Stimulated activated CD8-positive, alpha-beta memory T cell treated with anti-CD3 and anti-CD28 coated beads, Interleukin-7, amount 100 ng/mL, for 1 hour (primary cell): Measurements from ENCODE around the gene IRF8.

Experiments
- DNase-seq, 2 donors: peaks; one replicate each; pipeline ENCODE4 v3.0.0-alpha.2; 2020; ENCODE audit warnings: low read depth in 2 of 2

The IRF8 gene

DNA sequence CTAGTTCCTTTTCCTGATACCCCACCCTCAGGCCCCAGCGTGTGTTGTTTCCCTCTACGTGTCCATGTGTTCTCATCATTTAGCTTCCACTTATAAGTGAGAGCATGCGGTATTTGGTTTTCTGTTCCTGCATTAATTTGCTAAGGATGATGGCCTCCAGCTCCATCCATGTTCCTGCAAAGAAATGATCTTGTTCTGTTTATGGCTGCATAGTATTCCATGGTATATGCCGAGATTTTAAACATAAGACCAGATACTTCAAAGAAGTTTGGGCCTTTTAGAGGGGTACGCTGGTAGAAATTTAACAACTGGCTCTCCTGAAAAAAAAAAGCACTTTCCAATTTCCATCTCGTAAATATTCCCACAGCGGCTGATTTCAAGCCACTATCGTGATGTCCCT is 59.8 kb downstream of the IRF8 start:
- no peak for DNase-seq

DNA sequence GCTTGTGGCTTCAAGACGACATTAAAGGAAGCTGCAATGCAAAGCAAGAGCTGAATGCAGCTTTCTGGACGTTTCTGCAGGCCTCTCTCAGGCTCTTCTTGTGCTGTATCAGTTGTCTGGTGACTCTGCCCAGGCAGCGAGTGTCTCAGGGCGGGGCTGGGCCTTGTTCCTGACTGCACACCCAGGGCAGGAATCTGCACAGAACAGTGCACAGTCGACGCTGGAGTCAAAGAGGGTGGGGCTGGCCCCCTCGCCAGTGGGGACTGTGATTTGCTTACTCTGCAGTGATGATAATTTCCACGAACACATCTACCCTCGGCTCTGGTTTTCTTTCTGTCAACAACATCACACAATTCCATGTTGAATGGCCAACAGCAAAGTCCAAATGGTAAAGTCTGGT is 60.7 kb downstream of the IRF8 start:
- DNase-seq: no peak

DNA sequence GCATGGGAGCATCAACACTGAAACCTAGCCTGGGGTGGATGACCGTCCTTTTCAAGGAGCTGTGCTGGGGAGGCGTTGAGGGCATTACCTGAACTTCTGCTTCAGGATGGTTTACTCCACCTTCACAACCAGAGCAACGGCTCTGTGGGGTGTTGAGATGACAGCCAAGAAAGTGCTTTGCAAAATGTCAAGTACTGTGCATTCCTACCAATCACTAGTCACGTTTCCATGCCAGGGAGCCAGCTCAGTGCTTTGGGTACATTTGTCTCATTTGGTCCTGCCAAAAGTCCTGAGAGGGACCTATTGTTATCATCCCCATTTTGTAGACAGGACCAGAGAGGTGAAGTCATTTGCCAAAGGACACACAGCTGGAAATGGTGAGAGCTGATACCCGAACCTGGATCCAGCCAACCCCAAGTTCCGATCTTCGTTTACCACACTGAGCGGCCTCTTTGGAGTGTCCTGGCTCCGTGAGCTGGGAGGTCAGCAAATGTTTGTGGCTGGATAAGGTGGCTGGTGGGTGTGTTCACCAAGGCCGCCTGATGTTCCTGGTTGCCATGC is 61.6 kb downstream of the IRF8 start:
- DNase-seq: no peak

DNA sequence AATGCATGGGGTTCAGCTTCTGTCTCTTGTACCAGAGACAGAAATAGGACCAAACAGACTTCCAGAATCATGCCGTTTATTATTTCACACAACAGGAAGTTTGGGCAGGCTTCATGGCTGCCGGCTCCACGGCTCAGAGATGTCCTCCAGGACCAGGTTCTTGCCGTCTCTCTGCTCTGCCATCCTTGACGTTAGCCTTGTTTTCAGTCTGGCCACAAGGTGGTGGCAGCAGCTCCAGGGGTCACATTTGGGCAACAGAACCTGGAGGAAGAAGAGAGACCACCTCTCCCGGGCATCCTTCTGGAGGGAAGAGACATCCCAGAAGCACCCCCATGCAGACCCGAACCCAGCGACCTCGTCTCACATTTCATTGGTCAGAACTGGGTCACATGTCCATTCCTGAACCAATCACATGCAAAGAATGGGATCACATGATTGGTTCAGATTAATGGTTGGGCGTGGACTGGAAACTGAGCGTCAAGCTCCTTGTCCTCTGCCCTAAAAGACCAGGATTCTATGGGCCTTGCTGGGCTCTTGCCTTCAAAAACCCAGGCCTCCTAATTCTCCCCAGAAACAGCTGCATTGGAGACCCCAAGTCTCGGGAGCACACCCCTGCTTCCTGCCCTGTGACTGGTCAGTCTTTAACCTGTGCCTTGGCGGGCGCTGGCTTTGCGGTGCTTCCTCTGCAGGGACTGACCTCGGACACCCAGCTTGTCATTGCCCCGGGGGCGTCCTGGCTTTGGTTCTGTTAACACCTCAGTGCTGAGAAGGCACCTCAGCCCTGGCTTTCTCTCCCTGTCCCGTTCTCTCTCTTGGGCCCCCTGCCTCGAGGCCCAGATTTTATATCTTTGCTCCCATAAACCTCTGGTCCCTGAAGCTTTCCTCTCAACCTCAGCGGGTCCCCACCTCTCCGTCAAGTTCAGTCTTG is 63.3 kb downstream of the IRF8 start:
- no peak for DNase-seq

DNA sequence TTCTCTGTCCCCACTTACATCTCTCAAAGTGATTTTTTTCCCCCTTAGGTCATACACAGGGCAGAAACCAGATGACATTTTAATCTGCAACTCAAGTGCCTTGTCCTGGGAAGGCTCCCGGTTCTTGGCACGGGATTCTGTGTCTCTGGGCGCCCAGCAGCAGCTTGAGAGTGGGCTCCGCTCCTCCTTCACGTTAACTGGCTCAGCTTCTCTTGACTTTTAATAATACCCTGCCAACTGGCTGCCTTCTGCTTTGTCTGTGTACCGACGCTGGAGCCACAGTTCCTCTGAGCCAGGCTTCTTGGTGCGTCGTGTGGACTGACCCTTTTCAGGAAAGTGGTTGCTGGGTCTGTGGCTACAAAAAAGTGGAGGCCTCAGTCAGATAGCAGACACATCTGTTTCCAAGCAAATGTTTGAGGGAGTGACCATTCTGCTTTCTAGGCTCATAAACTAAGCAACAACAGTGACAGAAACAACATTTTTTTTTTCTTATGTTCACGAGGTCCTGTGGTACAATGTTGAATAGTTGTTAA is 64.9 kb downstream of the IRF8 start:
- DNase-seq: no peak

DNA sequence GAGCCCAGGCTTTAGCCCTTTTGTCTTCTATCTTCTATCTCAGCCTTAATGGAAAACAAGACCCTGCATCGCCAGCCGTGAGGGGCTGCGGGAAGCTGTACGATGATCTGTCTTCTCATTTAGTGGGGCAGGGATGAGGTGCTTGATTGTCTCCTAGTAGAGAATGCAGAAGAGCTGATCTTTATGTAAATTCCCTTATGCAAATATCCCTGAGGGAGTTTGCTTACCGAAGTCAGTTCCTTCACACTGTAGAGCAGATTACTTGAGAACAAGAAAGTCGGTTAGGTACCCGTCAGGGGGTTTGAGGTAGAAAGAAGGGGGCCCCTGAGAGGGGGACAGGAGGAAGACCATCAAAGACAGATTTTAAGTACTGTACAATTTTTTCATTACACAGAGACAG is 66.2 kb downstream of the IRF8 start:
- DNase-seq: no peak

DNA sequence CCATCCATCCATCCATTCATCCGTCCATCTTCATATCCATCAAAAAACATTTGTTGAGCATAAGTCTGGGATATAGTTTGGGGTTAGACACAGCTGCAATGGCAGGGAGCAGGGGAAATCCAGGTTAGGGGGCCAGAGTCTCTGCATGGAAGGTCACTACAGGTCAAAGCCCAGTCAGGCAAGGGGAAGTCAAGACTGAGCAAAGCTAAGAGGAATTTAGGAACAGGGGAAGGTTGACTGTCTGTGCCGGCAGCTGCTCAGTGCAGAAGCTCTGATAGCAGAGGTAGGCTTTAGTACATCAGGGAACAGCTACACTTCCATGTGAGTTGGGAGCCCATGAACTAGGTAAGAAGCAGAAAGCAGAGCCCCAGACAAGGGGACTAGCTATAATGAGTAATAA is 68.1 kb downstream of the IRF8 start:
- DNase-seq: no peak

DNA sequence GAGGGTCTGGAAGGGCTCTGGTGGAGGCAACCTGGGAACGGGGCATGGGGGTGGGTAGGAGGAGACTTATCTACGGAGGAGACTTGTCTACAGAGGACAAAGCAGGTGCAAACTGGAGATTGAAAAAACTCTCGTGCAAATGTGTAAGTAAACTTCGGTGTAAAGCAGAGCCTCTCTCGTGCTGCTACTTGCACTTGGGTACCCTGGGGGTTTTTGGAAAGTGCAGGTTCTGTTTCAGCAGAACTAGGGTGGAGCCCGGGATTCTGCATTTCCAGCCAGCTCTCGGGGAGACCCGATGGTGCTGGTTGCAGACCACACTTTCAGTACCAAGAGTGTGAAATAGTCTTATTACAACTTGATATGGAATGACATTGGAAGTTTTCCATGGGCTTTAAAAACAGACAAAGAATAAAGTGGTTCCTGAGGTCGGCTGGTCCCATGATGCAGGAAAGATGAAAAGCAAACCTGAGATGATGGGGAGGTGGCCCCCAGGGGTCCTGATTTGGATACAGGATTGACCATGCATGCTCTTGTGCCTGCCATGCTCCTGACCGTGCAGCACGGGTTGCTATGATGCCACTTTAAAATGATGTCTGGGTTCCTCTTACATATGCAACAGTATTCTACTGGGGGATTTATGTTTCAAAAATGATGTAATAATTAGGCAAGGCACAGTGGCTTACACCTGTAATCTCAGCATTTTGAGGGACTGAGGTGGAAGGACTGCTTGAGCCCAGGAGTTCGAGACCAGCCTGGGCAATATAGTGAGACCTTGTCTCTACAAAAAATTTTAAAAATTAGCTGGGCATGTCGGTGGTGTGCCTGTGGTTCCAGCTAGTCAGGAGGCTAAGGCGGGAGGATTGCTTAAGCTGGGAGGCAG is 69.3 kb downstream of the IRF8 start:
- no peak for DNase-seq

DNA sequence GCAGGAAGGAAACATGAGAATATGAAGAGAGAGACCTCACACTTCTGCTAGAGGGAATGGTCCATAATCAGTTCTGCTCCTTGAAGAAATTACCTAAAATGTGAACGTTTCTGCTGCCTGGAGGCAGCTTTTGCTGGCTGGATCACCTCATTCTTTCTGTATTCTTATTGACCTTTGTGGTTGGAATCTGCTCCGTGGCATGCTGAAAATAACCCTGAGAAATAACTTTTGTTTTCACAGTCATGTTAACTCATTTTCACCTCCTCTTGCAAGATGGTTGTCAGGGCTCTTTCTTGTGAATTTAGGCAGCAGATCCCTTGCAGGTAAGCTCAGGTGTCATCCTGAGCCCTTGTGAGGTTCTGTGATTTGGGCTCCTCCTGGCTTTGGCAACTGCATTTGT is 70.2 kb downstream of the IRF8 start:
- DNase-seq: no peak

DNA sequence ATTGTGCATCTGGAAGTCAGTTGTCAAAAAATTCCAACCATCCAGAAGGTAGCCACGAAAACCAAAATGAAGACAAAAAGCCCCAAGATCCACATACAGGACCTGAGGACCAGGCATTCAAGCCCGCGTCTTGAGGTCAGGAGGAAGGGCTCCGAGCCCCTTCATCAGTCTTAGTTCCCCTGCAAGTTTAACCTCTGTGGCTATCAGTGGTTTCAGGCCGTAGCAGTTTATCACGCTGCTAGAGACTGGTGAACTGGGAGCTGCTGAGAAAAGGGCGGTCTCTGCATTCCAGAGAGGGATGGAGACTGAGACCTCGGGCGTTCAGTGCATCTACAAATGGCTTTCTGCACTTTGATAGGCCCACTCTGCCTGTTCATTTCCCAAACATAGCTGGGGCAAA is 70.6 kb downstream of the IRF8 start:
- no peak for DNase-seq

DNA sequence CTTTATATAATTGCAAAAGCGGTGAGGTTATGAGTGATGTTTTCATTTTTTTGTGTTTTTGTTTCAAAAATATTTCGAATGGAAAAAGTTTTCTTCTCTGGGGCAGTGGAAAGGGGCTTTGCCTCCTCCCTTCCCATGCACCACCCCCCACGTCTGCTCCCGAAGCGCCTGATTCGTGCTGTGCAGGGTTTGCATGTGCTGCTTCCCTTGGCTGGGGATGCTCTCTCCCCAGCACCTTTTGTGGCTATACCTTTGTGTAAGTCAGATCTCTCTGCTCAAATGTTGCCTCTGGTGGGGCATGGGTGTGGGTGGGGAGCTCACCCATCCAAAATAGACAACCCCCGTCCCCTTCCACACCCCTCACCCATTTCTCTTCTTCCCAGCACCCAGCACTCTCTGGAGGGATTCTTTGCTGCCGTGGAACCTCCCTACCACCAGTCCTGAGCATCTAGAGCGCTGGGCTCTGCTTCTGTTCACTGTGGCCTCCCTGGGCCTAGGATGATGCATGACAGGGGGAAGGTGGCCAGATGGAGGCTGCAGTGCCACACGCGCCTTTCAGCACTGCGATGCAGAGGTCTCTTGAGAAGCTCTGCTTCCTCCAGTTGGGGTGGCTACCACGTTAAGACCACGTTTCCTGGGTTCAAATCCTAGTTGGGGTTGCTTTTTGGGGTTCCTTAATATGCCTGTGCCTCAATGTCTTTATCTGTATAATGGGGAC is 71.2 kb downstream of the IRF8 start:
- no peak for DNase-seq

DNA sequence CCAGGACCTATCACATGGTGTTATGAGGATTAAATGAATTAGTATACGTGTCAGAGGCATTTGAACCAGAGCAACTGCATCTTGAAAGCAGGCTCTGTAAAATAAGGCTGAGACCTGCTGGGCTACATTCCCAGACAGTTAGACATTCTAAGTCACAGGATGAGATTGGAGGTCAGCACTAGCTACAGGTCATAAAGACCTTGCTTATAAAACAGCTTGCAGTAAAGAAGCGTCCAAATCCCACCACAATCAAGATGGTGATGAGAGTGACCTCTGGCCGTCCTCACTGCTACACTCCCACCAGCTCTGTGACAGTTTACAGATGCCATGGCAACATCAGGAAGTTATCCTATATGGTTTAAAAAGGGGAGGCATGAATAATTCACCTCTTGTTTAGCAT is 71.8 kb downstream of the IRF8 start:
- DNase-seq: no peak
